HL-60 (cell line): ENCODE data around the gene MYO7A.

Experiments used
- DNase-seq, 2 experiments: peaks; one replicate each; pipeline ENCODE4 v3.0.0-alpha.2; 2010 to 2020; ENCODE audit warnings: low read depth in 1 of 2, low spot score in 1 of 2
- H3K27ac ChIP-seq: fragments of 250-450 bp; sonication (Bioruptor Pico); replicated peaks from 2 replicates; pipeline ENCODE4 v1.5.1; 2020; ENCODE audit warnings: mild to moderate bottlenecking, moderate library complexity
- H3K27me3 ChIP-seq: fragments of 250-450 bp; sonication (Bioruptor Pico); 2 replicates; pipeline ENCODE4 v1.5.1; 2021; ENCODE audit warnings: mild to moderate bottlenecking, moderate library complexity; ENCODE audit not compliant: insufficient read depth, poor library complexity, severe bottlenecking
- H3K4me3 ChIP-seq: replicated peaks from 2 replicates; pipeline ENCODE4 v1.5.1; 2011; ENCODE audit warnings: mild to moderate bottlenecking, control low read depth, low read length; ENCODE audit not compliant: insufficient read depth
- CTCF ChIP-seq: IDR thresholded peaks from one replicate; pipeline ENCODE4 v1.5.1; 2011; ENCODE audit warnings: low read length, control low read depth, inconsistent platforms; ENCODE audit not compliant: insufficient read depth
- GABPA ChIP-seq: IDR thresholded peaks from 2 replicates; pipeline ENCODE4 v1.6.1; 2012; ENCODE audit warnings: low read depth
- POLR2AphosphoS5 ChIP-seq: IDR thresholded peaks from 2 replicates; pipeline ENCODE4 v1.6.1; 2012; ENCODE audit warnings: low read depth
- SPI1 ChIP-seq: IDR thresholded peaks from 2 replicates; pipeline ENCODE4 v1.6.1; 2012; ENCODE audit warnings: low read depth, mild to moderate bottlenecking, borderline replicate concordance
- TF ChIP-seq, protein P1 (sequence below): IDR thresholded peaks from 2 replicates; pipeline ENCODE4 v1.6.1; 2012; ENCODE audit warnings: low read depth; ENCODE audit not compliant: insufficient replicate concordance

Gene MYO7A

GRCh38 chr11:77158041-77158695, 30.1 kb downstream of the MYO7A start:
- H3K27me3 ChIP-seq: no peaks in the 10 kb centered on the region
- H3K27ac ChIP-seq: no peak overlapping the region
- DNase-seq: no peak
- TF ChIP-seq GABPA: no peak
- TF ChIP-seq POLR2AphosphoS5: no peak
- TF ChIP-seq CTCF: no peak
- TF ChIP-seq, protein P1, sequence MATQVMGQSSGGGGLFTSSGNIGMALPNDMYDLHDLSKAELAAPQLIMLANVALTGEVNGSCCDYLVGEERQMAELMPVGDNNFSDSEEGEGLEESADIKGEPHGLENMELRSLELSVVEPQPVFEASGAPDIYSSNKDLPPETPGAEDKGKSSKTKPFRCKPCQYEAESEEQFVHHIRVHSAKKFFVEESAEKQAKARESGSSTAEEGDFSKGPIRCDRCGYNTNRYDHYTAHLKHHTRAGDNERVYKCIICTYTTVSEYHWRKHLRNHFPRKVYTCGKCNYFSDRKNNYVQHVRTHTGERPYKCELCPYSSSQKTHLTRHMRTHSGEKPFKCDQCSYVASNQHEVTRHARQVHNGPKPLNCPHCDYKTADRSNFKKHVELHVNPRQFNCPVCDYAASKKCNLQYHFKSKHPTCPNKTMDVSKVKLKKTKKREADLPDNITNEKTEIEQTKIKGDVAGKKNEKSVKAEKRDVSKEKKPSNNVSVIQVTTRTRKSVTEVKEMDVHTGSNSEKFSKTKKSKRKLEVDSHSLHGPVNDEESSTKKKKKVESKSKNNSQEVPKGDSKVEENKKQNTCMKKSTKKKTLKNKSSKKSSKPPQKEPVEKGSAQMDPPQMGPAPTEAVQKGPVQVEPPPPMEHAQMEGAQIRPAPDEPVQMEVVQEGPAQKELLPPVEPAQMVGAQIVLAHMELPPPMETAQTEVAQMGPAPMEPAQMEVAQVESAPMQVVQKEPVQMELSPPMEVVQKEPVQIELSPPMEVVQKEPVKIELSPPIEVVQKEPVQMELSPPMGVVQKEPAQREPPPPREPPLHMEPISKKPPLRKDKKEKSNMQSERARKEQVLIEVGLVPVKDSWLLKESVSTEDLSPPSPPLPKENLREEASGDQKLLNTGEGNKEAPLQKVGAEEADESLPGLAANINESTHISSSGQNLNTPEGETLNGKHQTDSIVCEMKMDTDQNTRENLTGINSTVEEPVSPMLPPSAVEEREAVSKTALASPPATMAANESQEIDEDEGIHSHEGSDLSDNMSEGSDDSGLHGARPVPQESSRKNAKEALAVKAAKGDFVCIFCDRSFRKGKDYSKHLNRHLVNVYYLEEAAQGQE: no peak
- TF ChIP-seq SPI1: no peak
- no peak overlapping the region for H3K4me3 ChIP-seq

DNA sequence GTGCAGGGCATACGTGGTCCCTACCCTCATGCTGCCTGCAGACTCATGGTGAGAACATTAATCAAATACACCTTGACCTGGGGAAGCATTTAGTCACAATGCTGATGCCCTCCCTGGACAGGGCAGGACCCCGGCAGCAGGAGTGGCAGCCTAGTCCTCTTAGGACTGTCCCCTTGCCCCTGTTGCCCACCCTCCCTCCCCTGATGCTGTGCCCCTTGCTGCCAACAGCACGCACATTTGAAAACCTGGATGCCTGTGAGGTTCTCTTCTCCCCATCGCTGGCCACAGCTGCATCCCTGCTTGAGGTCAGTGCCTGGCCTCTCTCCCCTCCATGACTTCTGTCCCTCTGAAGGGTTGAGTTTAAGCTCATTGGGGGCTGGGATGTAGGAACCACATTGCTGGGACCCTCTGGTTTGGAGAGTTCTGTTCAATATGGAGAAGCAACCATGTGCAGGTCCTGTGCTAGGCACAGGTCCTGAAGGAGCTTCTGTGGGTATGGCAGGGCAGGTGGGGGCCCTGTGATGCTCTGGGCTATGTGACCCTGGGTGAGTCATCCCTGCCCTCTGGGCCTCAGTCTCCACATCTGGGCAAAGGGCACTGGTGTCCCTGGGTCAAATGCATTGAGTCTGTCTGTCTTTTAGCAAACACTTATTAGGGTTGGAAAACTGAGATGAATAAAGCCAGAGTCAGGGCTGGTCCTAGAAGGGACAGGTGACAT, 31.3 kb downstream of the MYO7A start:
- Histone ChIP-seq H3K27ac (no peak overlapping the region), H3K27me3 (no peaks in the 10 kb centered on the region), H3K4me3 (no peak overlapping the region)
- no peak for TF ChIP-seq GABPA
- no peak for TF ChIP-seq POLR2AphosphoS5
- TF ChIP-seq CTCF: no peak
- TF ChIP-seq, protein P1: no peak
- TF ChIP-seq SPI1: no peak
- no peak for DNase-seq

- DNase-seq: no peak
- TF ChIP-seq POLR2AphosphoS5 (no peak), CTCF (no peak), GABPA (no peak), SPI1 (no peak)
- TF ChIP-seq, protein P1: no peak
- Histone ChIP-seq H3K4me3 (no peak overlapping the region), H3K27ac (no peak overlapping the region), H3K27me3 (no peaks in the 10 kb centered on the region)
Observed at GRCh38 chr11:77159937-77160495, 32.0 kb downstream of the MYO7A start.
